Endometrial microvascular endothelial cells (primary cell): ENCODE results near the gene CRNKL1. TPM values are rescaled to one million over a fixed set of nuclear protein-coding genes. Genes with fewer than 3 reads are reported as not detected.

Experiments used
- in situ Hi-C: cut with HindIII; loops from 2 replicates; pipeline ENCODE4 v1.10.0; 2017; ENCODE audit warnings: low sequenced_read_pairs, low pct_unique_long_range_greater_than_20kb; ENCODE audit errors: inconsistent ontology term
- total RNA-seq: library from RNA; depleted of rRNA; stranded (reverse); fragments of >200 nt; gene quantifications from one replicate; pipeline ENCODE4 v1.2.3, GENCODE V29; 2015; ENCODE audit errors: inconsistent ontology term

Gene CRNKL1
- total RNA-seq, 1 donor from 2014 or later: 13.3 TPM

DNA sequence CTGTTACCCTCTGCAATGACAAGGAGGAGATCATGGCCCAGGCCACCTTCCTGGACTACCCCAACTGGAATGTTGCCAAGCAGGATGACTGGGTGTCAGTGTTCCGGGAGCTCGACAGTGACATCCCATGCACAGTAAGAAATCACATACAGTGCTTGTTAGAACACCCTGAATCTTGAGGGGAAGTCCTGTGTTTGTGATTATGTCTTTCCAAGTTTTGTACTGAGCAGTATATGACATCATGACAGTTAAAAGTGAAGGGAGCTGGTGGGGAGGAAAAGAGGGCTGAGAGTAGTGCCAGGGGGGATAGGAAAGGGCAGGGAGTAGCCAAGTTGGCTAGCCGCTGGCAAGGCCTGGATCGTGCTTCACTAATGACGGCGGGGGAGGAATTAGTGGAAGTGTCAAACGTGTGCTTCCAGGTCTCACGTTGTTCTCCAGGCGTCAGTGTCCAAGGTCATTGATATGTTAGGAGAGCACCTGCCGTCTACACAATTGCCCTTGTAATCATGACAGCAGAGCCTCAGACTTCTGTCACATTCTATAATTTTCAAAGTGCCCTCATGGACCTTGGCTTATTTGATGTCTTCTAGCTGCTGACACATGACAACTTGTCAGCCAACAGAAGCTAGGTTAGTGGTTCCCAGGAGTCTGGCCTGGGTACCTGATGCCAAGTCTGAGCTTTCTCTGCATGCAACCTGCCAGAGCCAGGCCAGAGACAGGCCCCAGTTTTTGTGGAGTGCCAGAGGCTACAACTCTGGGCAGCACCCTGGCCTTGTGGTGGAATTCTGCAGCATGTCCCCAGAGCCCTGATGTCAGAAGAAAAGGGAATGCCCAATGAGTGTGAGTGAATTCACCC is 18.8 kb upstream of the CRNKL1 start:
- in situ Hi-C loops: no loop called here

DNA sequence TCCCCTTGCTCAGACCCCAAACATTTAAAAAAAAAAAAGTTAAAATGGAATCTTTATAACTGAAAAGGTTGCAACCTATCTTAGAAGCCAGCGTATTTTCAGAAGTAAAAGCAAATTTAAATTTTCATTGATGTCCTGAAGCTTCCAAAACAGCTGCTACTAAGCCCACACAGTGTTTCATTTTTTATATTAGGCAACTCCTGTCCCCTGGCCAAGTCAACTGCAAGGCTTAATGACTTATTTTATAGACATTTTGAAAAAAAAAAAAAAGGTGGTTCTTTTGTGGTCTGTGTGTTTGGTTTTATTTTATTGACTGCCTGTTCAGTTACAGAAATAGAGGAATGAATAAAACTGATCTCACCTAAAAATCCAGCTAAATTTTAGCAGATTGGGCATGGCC is 13.1 kb upstream of the CRNKL1 start:
- in situ Hi-C loops: no loop called here

DNA sequence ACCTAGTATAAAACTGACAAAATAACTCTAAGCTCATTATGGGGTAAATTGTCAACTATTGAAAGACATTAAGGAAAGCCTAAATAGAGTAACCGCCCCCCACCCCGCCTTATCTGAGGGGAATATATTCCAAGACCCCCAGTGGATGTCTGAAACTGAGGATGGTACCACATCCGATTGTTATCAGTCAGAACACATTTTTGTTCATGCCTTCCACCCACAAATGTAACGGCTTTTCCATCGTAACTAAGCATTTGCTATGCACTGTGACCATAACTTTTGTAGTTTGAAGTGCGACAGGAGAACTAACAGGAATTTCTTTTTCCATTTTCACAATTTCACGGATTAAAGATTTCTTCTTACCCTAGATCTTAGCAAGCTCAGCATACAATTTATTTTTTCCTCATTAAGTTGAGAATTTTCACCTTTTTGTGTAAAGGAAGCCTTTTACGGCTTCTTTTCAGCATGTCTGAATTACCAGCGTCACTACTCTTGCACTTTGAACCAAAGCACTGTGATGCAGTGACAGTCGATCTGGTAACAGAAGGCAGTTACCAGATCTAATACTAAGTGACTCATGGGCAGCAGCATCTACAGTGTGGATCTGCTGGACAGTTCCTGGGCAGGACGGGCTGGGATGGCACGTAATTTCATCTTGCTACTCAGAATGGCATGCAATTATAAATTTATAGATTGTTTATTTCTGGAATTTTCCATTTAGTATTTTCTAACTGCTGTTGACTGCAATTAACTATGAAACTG is 11.9 kb upstream of the CRNKL1 start:
- in situ Hi-C loops: no loop called here

DNA sequence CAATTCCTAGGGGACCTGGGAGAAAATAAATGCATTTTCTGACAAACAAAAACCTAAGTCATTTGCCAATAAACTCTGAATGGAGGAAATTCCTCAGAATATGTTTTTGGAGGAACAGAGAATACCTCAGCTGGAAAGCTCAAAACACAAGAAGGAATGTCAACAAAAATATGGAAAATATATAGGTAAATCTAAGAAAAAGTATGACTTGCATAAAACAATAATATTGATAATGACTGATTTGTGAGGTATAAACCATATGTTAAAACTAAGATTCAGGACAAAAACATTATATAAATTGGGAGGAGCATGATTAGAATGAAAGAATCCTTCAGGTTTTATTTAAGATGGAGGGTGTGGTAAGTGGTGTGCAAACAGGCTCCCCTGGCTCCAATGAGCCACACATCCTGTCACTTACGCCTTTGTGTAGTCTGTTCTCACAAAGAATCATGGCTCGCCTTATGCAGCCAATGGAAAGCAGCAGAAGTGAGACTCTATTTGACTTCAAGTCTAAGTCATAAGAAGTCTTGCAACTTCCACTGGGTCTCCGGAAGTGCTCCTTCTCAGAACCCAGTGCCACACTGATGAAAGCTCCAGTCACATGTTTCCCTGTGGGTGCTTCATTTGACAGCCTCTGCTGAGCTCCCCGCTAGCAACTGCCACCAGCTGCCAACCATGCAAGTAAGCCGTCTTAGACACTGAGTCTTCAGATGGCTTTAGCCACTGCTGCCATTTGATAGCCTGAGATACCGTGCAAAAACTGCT is 8.2 kb upstream of the CRNKL1 start:
- in situ Hi-C loops: no loop called here

DNA sequence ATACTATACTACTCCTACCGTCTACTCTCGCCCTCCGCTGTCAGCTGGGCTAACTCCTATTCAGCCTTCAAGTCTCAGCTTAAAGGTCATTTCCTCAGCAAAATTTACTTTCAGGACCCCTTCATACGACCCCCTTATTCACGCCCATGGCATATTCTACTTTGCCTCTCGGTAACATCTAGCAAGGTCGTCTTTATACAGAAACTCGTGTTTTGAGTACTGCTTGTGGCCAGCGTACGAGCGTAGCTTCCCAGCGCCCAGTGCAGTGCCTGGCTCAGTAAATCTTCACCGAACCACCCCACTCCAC is 546 bp downstream of the CRNKL1 start:
- in situ Hi-C loops: loop anchor here (10.0 kb wide), 1 partner anchor 57 kb away; no protein-coding TSS in a partner anchor

DNA sequence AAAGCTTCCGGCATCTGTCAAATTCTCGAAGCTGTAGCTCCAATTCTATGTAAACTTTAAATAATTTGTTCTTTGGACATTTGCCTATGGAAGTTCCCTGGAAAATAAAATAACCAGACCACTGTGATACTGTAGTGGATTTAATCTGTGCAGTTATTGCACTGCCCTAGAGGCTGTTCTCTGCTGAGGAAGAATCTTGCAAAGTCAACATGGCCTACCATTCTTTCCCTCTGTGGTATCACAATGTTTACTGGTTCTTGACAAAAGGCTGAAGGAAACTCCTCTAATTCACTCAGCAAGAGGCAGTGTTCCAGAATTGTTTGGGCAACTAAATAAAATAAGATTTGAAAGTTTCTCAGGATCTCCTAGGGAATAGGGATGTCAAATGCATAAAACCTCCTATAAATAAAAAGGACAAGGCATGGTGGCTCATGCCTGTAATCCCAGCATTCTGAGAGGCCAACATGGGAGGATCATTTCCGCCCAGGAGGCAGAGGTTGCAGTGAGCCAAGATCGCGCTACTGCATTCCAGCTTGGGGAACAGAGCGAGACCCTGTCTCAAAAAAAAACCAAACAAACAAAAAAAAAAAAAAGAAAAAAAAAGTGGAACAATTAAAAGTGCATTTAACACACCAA is 12.4 kb downstream of the CRNKL1 start:
- in situ Hi-C loops: no loop called here

DNA sequence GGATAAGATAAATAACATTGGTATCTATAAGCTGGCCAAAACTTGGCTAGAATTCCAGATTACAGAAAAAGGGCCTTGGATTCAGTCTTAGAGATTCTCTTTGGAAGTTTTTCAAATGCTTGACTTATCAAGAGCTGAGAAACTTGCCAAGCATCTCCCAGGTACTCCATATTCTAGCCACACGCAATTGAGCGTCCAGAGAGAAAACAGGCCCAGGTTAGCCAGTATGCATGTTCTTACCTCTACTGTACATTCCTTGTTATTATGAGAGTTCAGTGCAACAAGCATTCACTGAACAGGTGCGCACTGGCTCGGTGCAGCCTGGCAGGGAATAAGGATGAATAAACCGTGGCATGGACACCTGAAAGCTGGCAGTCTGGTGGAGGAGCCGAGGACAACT is 13.7 kb downstream of the CRNKL1 start:
- in situ Hi-C loops: no loop called here

DNA sequence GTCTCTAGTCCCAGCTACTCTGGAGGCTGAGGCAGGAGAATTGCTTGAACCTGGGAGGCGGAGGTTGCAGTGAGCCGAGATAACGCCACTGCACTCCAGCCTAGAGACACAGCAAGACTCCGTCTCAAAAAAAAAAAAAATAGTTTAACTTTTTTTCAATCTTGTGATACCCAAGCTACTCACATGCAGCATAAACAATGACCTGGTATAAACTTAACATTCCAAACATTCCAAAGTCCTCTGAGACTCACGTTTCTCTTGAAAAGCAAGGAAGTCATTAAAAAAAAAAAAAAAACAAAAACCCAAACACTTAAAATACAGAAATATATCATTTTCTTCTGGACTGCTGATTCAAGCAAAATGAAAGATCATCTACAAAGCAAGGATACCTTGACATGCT is 14.3 kb downstream of the CRNKL1 start:
- in situ Hi-C loops: no loop called here

DNA sequence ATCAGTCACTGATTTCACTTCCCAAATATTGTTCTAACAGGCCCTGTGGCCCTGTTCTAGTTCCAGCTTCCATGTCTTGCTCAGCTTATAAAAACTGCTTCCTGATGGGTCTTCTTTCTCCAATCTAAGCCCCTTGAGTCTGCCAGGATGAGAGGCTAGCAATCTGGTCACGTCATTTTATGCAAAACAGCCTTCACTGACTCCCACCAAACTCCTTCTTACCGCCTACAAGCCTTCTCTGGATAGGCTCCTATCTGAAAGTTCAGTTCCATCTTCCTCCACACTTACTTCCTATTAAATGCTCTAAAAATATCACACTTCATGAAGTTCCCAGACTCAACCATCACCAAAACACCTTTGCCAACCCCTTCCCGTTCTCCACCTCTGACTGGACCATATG is 15.5 kb downstream of the CRNKL1 start:
- in situ Hi-C loops: no loop called here

DNA sequence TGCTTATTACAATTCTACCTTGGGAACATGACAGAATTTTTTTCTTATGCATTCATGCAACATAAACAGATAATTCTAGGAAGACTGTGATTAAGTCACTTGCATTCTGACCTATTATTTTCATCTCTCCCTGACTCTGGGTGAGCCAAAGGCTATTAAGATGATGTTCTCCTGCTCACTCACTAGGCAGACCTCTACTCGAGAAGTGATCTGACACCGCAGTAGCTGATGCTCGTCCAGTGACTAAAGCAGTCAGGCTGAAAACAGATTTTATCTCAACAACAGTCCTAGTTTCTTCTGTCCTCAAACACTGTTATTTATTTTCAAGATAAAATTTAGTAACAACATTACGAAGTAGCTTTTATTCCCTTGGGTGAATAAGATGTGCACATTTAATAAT is 17.8 kb downstream of the CRNKL1 start:
- in situ Hi-C loops: no loop called here

DNA sequence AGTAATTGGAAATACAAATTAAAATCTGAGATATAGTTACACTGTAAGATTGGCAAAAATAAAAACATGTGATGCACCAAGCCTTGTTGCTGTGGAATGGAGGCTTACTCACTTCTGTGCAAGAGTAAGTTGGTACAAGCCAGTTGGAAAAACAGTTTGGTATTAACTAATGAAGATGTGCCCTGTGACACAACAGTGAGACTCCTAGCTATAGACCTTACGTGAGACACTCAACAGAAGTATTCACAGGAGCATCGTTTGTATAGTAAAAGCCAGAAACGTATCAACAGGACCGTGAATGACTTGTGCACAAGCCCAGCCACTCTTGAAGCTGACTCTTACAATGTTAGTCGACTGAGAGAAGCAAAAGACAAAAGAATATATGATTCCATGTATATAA is 20.5 kb downstream of the CRNKL1 start:
- in situ Hi-C loops: no loop called here

DNA sequence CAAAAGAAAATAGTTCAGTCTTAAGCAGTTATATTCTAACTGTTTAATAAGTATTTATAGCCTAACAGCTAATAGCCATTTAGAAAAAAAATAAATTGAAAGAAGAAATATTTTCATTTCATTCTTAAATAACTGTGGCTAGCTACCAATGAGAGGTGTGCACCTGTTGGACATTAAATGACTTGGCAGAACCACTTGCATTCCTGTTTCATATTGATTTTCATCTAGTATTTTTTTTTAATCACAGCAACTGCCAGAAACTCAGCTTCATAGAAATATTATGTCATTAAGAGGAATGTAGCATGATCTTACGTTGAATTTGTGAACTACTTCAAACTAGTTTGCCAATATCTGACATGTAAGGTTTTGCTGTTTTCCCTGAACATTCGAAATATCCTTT is 25.0 kb downstream of the CRNKL1 start:
- in situ Hi-C loops: no loop called here

DNA sequence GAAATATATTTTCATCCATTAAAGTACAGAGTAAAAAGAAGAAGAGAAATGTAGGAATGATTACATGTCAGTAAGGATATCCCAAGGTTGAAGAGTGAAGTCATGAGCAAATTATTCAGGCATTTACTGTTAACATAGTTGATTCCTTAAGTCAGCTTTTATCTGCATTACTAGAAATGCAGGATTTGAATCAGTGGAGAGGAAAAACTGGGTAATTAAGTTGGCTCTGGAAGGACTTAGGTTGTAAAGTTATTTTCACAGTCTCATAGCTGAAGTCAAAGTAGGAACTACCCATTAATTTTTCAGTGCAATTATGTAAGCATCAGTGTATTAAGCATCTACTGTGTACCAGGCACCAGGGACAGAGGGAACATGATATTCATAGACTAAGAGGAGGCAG is 27.3 kb downstream of the CRNKL1 start:
- in situ Hi-C loops: no loop called here

DNA sequence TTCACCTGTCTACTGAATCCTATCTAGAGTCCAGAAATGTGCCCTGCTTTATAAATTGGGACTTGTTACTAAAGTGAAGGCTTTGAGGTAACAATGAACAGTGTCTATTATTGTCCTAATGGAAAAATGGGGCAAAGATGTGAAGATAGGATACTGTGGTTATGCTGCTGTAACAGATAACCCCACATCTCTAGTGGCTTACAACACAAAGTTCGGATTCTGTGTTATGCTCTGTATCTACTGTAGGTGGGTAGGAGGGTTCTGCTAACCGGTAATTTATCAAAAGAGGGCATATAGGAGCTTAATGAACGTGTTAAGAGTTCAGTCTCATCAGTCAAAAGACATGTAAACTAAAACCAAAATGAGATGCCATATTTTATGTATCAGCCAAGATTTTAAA is 28.9 kb downstream of the CRNKL1 start:
- in situ Hi-C loops: no loop called here

DNA sequence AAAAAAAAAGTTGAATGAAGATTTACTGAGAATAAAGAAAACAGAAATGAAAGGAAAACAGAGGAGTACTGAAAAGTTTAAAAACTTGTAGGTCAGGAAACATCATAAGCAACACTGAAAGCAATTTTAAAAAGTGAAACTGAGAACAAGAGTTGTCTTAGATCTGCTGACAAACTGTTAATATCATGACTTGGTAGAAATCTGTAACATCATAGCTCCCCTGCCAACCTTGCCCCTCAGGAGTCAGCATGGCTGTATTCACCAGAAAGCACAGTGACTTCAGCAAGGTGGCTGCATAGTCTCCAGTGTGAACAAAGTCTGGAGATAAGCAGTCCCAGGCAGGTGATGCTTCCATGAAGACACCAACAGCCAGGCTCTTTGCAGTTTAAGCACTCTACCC is 29.8 kb downstream of the CRNKL1 start:
- in situ Hi-C loops: no loop called here

DNA sequence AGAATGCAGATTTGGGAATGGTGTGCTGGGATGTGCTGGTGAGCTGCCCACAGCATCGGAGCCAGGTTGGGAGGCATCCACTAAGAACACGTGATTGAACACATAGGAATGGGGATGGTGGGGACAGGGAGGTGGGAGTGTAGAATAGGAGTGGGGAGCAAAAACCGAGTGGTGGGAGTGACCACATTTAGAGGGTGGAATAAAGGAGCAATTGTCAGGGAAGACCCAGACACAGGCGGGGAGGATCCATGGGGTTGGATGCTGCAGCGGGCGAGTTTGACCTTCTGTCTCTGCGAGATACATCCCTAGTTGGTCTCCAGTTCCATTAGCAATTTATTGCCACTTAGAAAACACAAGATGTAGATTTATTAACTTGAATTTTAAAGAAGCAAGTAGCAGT is 30.4 kb downstream of the CRNKL1 start:
- in situ Hi-C loops: no loop called here

DNA sequence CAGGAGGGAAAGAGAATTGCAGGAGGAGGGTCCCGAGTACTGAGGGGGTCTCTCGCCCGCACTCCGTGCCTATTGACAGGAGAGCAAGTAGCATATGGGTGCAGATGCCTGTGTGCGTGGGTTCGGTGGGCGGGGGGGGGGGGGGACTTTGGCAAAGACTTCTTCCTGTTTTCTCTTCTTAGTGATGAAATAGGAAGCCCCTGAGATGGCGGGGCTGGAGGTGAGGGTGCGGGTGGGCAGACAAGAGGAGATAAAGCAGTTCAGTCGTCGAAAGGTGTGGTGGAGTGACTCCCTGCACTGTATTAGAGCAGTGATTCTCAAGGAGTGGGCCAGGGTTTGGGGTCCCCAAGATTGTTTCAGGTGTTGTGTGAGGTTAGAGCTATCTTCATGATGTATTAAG is 31.4 kb downstream of the CRNKL1 start:
- in situ Hi-C loops: no loop called here

DNA sequence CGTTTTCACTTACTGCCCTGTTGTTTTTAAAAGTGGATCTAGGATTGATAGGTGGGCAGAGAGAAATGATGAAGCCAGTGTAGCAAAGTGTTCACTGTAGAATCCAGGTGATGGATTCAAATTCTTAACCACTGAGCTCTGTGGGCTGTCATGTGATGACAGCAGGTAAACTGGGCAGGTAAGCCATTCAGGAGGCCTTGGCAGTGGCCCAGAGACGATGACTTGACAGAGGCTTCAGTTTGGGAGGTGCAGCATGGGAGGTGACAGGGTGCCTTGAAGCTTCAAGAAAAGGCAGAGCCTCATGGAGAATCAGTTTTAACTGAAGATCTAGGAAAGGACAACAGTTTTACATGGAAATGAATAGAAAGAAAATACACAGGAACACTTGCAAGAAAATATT is 33.1 kb downstream of the CRNKL1 start:
- in situ Hi-C loops: no loop called here

DNA sequence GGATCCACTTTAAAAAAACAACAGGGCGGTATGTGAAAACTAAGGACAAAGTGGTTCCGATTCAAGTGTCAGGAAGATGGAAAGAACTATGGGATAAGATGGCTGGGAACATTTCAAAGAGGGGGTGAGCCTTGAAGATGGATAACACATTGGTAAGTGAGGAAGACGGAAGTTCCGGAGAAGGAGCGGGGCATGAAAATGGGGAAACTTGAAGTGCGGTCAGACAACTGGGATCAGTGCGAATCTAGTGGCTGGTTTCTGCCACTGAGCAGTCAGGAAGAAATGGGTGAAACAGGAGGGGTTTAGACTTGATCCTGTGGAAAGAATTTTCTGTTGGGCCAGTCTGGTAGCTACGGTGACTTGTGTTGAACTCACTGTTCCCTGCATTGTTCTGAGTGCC is 33.9 kb downstream of the CRNKL1 start:
- in situ Hi-C loops: no loop called here
